ENCODE measurements around the gene SPEG.

Gene SPEG

GRCh38 chr2:219425238-219426067, 9.2 kb upstream of the SPEG start:
- no peak for DNase-seq (ENCODE audit: low spot score)

GRCh38 chr2:219426068-219426443, 8.6 kb upstream of the SPEG start:
- DNase-seq (ENCODE audit: low spot score) = no peak

GRCh38 chr2:219426534-219427136, 8.0 kb upstream of the SPEG start:
- no peak for DNase-seq (ENCODE audit: low spot score)

GRCh38 chr2:219428469-219428868, 6.2 kb upstream of the SPEG start:
- no peak for DNase-seq (ENCODE audit: low spot score)

GRCh38 chr2:219429958-219430606, 4.6 kb upstream of the SPEG start:
- DNase-seq (ENCODE audit: low spot score) = no peak

GRCh38 chr2:219430633-219431615, 3.7 kb upstream of the SPEG start:
- DNase-seq (ENCODE audit: low spot score) = peak; percentile 60

GRCh38 chr2:219433666-219434467, 776 bp upstream of the SPEG start:
- DNase-seq (ENCODE audit: low spot score) = peak; percentile 66

GRCh38 chr2:219434468-219434717, 250 bp upstream of the SPEG start:
- DNase-seq (ENCODE audit: low spot score) = no peak

- DNase-seq (ENCODE audit: low spot score) = no peak
Observed at GRCh38 chr2:219435701-219436100, 1.1 kb downstream of the SPEG start.

- no peak for DNase-seq (ENCODE audit: low spot score)
Observed at GRCh38 chr2:219436491-219436890, 1.8 kb downstream of the SPEG start.

GRCh38 chr2:219437141-219437540, 2.5 kb downstream of the SPEG start:
- no peak for DNase-seq (ENCODE audit: low spot score)

GRCh38 chr2:219437690-219438206, 3.1 kb downstream of the SPEG start:
- no peak for DNase-seq (ENCODE audit: low spot score)

- DNase-seq (ENCODE audit: low spot score) = no peak
Observed at GRCh38 chr2:219438453-219438852, 3.8 kb downstream of the SPEG start.

GRCh38 chr2:219439506-219439905, 4.9 kb downstream of the SPEG start:
- DNase-seq (ENCODE audit: low spot score) = no peak

GRCh38 chr2:219440388-219441256, 6.0 kb downstream of the SPEG start:
- no peak for DNase-seq (ENCODE audit: low spot score)

- DNase-seq (ENCODE audit: low spot score) = no peak
Observed at GRCh38 chr2:219441451-219442255, 7.0 kb downstream of the SPEG start.

GRCh38 chr2:219442256-219443015, 7.8 kb downstream of the SPEG start:
- DNase-seq (ENCODE audit: low spot score) = no peak

GRCh38 chr2:219443016-219443696, 8.5 kb downstream of the SPEG start:
- DNase-seq (ENCODE audit: low spot score) = no peak
